Neural cell (in vitro differentiated cells): ENCODE results near the gene LRRC45.

ENCODE experiments used
- CTCF ChIP-seq: fragments of 450-650 bp; IDR thresholded peaks from 2 replicates; pipeline ENCODE4 v1.5.1; 2014; ENCODE audit warnings: antibody characterized with exemption, mild to moderate bottlenecking, moderate library complexity; ENCODE audit not compliant: poor library complexity, severe bottlenecking
- EP300 ChIP-seq: fragments of 450-650 bp; conservative IDR thresholded peaks from 2 replicates; pipeline ENCODE4 v1.6.1; 2014; ENCODE audit warnings: antibody characterized with exemption, mild to moderate bottlenecking, moderate library complexity; ENCODE audit not compliant: poor library complexity, severe bottlenecking
- RAD21 ChIP-seq: fragments of 450-650 bp; conservative IDR thresholded peaks from 2 replicates; pipeline ENCODE4 v1.6.1; 2014; ENCODE audit warnings: antibody characterized with exemption, mild to moderate bottlenecking, moderate library complexity
- SMC3 ChIP-seq: fragments of 450-650 bp; conservative IDR thresholded peaks from 2 replicates; pipeline ENCODE4 v1.6.1; 2014; ENCODE audit warnings: antibody characterized with exemption, mild to moderate bottlenecking, moderate library complexity; ENCODE audit not compliant: poor library complexity
- TF ChIP-seq, protein P1 (sequence below): IDR thresholded peaks from 2 replicates; pipeline ENCODE4 v1.6.1; 2012; ENCODE audit warnings: borderline replicate concordance

GRCh38 chr17:81984773-81985410 is 38.2 kb upstream of the LRRC45 start:
- TF ChIP-seq RAD21 = no peak
- TF ChIP-seq CTCF = no peak
- TF ChIP-seq, protein P1, sequence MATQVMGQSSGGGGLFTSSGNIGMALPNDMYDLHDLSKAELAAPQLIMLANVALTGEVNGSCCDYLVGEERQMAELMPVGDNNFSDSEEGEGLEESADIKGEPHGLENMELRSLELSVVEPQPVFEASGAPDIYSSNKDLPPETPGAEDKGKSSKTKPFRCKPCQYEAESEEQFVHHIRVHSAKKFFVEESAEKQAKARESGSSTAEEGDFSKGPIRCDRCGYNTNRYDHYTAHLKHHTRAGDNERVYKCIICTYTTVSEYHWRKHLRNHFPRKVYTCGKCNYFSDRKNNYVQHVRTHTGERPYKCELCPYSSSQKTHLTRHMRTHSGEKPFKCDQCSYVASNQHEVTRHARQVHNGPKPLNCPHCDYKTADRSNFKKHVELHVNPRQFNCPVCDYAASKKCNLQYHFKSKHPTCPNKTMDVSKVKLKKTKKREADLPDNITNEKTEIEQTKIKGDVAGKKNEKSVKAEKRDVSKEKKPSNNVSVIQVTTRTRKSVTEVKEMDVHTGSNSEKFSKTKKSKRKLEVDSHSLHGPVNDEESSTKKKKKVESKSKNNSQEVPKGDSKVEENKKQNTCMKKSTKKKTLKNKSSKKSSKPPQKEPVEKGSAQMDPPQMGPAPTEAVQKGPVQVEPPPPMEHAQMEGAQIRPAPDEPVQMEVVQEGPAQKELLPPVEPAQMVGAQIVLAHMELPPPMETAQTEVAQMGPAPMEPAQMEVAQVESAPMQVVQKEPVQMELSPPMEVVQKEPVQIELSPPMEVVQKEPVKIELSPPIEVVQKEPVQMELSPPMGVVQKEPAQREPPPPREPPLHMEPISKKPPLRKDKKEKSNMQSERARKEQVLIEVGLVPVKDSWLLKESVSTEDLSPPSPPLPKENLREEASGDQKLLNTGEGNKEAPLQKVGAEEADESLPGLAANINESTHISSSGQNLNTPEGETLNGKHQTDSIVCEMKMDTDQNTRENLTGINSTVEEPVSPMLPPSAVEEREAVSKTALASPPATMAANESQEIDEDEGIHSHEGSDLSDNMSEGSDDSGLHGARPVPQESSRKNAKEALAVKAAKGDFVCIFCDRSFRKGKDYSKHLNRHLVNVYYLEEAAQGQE = no peak
- TF ChIP-seq SMC3 = no peak
- TF ChIP-seq EP300 = no peak
